Fibroblast of skin of right quadriceps (primary cell): ENCODE data around the gene NDUFB2.
A peak's percentile ranks its signal among the peaks of the same experiment; 100 is the strongest.
"Not testable (repeated sequence)": the region's sequence is repeated elsewhere in the genome, so short reads cannot be mapped to it uniquely, and the experiment has no call there.

Experiments used
- DNase-seq: peaks from one replicate; pipeline ENCODE4 v3.0.0-alpha.2; 2013

Gene NDUFB2

GRCh38 chr7:140694592-140694991 is 1.9 kb upstream of the NDUFB2 start:
- no peak for DNase-seq

GRCh38 chr7:140695381-140695780 is 1.1 kb upstream of the NDUFB2 start:
- no peak for DNase-seq

GRCh38 chr7:140696024-140696679 is 356 bp upstream of the NDUFB2 start:
- peak; percentile 92 for DNase-seq

- no peak for DNase-seq
Measured at GRCh38 chr7:140697447-140698143, 1.1 kb downstream of the NDUFB2 start.

- no peak for DNase-seq
Measured at GRCh38 chr7:140698477-140698876, 2.0 kb downstream of the NDUFB2 start.

GRCh38 chr7:140702774-140703173 is 6.3 kb downstream of the NDUFB2 start:
- no peak for DNase-seq

GRCh38 chr7:140704205-140704604 is 7.7 kb downstream of the NDUFB2 start:
- no peak for DNase-seq

- DNase-seq = no peak
Measured at GRCh38 chr7:140707132-140707531, 10.6 kb downstream of the NDUFB2 start.

- DNase-seq = not testable (repeated sequence)
Measured at GRCh38 chr7:140708764-140709163, 12.3 kb downstream of the NDUFB2 start.

- not testable (repeated sequence) for DNase-seq
Measured at GRCh38 chr7:140712392-140712791, 15.9 kb downstream of the NDUFB2 start.

GRCh38 chr7:140714331-140715040 is 18.0 kb downstream of the NDUFB2 start:
- DNase-seq = no peak

GRCh38 chr7:140719721-140720120 is 23.2 kb downstream of the NDUFB2 start:
- DNase-seq = peak; percentile 17

- DNase-seq = no peak
Measured at GRCh38 chr7:140722254-140722653, 25.7 kb downstream of the NDUFB2 start.

- DNase-seq = no peak
Measured at GRCh38 chr7:140723006-140723405, 26.5 kb downstream of the NDUFB2 start.

GRCh38 chr7:140723574-140723973 is 27.1 kb downstream of the NDUFB2 start:
- DNase-seq = no peak

GRCh38 chr7:140724706-140725105 is 28.2 kb downstream of the NDUFB2 start:
- DNase-seq = no peak

GRCh38 chr7:140726281-140726680 is 29.8 kb downstream of the NDUFB2 start:
- DNase-seq = peak; percentile 6

GRCh38 chr7:140732416-140732815 is 35.9 kb downstream of the NDUFB2 start:
- no peak for DNase-seq

- DNase-seq = no peak
Measured at GRCh38 chr7:140734096-140734495, 37.6 kb downstream of the NDUFB2 start.

- no peak for DNase-seq
Measured at GRCh38 chr7:140734729-140735128, 38.2 kb downstream of the NDUFB2 start.

- no peak for DNase-seq
Measured at GRCh38 chr7:140738280-140738679, 41.8 kb downstream of the NDUFB2 start.

- not testable (repeated sequence) for DNase-seq
Measured at GRCh38 chr7:140743255-140743654, 46.7 kb downstream of the NDUFB2 start.

GRCh38 chr7:140744005-140744404 is 47.5 kb downstream of the NDUFB2 start:
- no peak for DNase-seq
